Bronchial epithelial cell (primary cell): ENCODE results near the gene OR2L3. TPM values are rescaled to one million over a fixed set of nuclear protein-coding genes. Genes with fewer than 3 reads are reported as not detected.
A peak's percentile ranks its signal among the peaks of the same experiment; 100 is the strongest.
"Not testable (repeated sequence)": the region's sequence is repeated elsewhere in the genome, so short reads cannot be mapped to it uniquely, and the experiment has no call there.

Source experiments
- DNase-seq: peaks from one replicate; pipeline ENCODE4 v3.0.0-alpha.2; 2010; ENCODE audit warnings: low read depth
- FAIRE-seq: peaks from 2 replicates; lab custom pipeline; 2011; peaks lifted over from hg19 to GRCh38; lab: Jason Lieb, UNC
- H3K27me3 ChIP-seq: 2 replicates; pipeline ENCODE4 v1.5.1; 2011; ENCODE audit warnings: low read length; ENCODE audit not compliant: control insufficient read depth, insufficient read depth
- H3K36me3 ChIP-seq: 2 replicates; pipeline ENCODE4 v1.5.1; 2011; ENCODE audit warnings: low read length; ENCODE audit not compliant: control insufficient read depth, insufficient read depth
- H3K4me3 ChIP-seq: 2 replicates; pipeline ENCODE4 v1.5.1; 2011; ENCODE audit warnings: mild to moderate bottlenecking, low read depth, low read length, control low read depth
- CTCF ChIP-seq: IDR thresholded peaks from 2 replicates; pipeline ENCODE4 v1.5.1; 2011; ENCODE audit warnings: mild to moderate bottlenecking, moderate library complexity, low read length, control low read depth, inconsistent platforms; ENCODE audit not compliant: insufficient read depth, severe bottlenecking
- total RNA-seq: library from RNA; depleted of rRNA; stranded (reverse); fragments of >200 nt; gene quantifications from 2 replicates; pipeline ENCODE4 v1.2.1, GENCODE V29; 2014

The OR2L3 gene
- total RNA-seq, 1 donor from 2014 or later: not detected

GRCh38 chr1:248065071-248065470, 18.4 kb downstream of the OR2L3 start:
- H3K27me3 ChIP-seq: no peaks in the 10 kb centered on the region
- FAIRE-seq (no peak), DNase-seq (no peak)
- no peak overlapping the region for H3K4me3 ChIP-seq
- no peak for TF ChIP-seq CTCF
- no peaks in the 10 kb centered on the region for H3K36me3 ChIP-seq

GRCh38 chr1:248065604-248066003, 19.0 kb downstream of the OR2L3 start:
- Histone ChIP-seq H3K27me3 (no peaks in the 10 kb centered on the region), H3K36me3 (no peaks in the 10 kb centered on the region), H3K4me3 (no peak overlapping the region)
- TF ChIP-seq CTCF: no peak
- DNase-seq (no peak), FAIRE-seq (no peak)

GRCh38 chr1:248083864-248084263, 37.2 kb downstream of the OR2L3 start:
- H3K27me3 ChIP-seq, FAIRE-seq, H3K4me3 ChIP-seq, DNase-seq, H3K36me3 ChIP-seq: not testable (repeated sequence)

GRCh38 chr1:248094884-248095283, 48.2 kb downstream of the OR2L3 start, which contains the start of gene OR2L13:
OR2L13 (plus strand) TSS chr1:248095184; CDS start chr1:248099376, 4,192 bp downstream.
- no peak for TF ChIP-seq CTCF

GRCh38 chr1:248098529-248098928, 51.9 kb downstream of the OR2L3 start:
- TF ChIP-seq CTCF: no peak
- Histone ChIP-seq H3K4me3 (no peak overlapping the region), H3K27me3 (no peaks in the 10 kb centered on the region), H3K36me3 (no peaks in the 10 kb centered on the region)
- DNase-seq: peak; percentile 1
- FAIRE-seq: no peak

More at GRCh38 chr1:248094884-248095283, 48.2 kb downstream of the OR2L3 start, which contains the start of gene OR2L13:
- FAIRE-seq: no peak
- H3K4me3 ChIP-seq: no peak within 1 kb of the TSS
- DNase-seq: no peak
- no peaks in the 10 kb centered on the region for H3K36me3 ChIP-seq
- H3K27me3 ChIP-seq: no peaks in the 10 kb centered on the region

- FAIRE-seq (no peak), DNase-seq (no peak)
- no peak overlapping the region for H3K4me3 ChIP-seq
- H3K36me3 ChIP-seq: no peaks in the 10 kb centered on the region
- no peak for TF ChIP-seq CTCF
- no peaks in the 10 kb centered on the region for H3K27me3 ChIP-seq
Observed at GRCh38 chr1:248102847-248103246, 56.2 kb downstream of the OR2L3 start.
